Muscle of back (tissue), 11 donors: ENCODE data around the gene MAMLD1. TPM values are rescaled to one million over a fixed set of nuclear protein-coding genes. Genes with fewer than 3 reads are reported as not detected.

Source experiments
- DNase-seq, 3 donors: peaks; one replicate each; pipeline versions ENCODE4 v3.0.0 to v3.0.0-alpha.2; 2013
- polyA plus RNA-seq, 10 donors: library from polyadenylated mRNA; unstranded; fragments of 120-200 nt; gene quantifications; one replicate each; pipeline ENCODE4 v1.2.1, GENCODE V29; 2013; ENCODE audit not compliant: insufficient read length in 10 of 10

MAMLD1 gene
- polyA plus RNA-seq, 10 donors, result 10.1 to 19.3 (median 14.8) TPM

DNA sequence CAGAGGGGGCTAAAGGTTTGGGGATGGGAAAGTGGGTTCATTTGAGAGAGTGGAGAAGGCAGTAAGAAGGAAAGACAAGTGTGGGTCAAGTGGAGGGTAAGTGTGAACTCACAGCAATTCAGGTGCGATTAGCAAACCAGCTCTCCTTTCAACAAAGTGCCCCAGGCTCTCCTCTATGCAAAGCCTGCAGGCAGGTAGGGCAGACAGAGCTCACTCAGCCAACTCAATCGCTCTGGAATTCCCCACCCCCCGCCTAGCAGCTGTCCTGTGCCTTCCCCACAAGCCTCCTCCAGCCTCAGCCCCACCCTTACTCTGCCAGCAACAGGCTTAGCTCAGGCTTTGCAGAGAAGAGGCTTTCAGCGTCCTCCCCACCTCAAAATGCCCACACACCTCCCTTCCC is 14.8 kb upstream of the MAMLD1 start:
- peak in 1 of 3 donors; percentile 5 for DNase-seq

- no peak for DNase-seq
These were observed 11.0 kb upstream of the MAMLD1 start for GRCh38 chrX:150352114-150352513.

DNA sequence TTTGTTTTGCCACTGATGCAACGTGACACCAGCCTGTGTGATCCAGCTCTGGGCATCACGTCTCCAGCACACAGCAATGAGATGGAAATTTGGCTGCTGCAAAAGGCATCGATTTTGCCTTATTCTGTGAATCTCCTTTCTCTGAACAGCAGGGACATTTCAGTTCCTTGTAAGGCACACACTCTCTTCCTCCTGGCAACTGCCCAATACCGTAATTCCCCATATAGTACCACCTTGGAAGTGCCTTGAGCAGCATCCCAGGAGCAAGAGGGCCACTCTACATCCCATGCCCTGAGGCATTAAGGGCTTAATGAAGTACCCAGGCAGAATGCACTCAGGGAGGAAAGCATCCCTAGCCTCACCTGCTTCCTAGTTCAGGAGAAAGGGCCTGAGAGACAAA is 10.5 kb upstream of the MAMLD1 start:
- no peak for DNase-seq

DNA sequence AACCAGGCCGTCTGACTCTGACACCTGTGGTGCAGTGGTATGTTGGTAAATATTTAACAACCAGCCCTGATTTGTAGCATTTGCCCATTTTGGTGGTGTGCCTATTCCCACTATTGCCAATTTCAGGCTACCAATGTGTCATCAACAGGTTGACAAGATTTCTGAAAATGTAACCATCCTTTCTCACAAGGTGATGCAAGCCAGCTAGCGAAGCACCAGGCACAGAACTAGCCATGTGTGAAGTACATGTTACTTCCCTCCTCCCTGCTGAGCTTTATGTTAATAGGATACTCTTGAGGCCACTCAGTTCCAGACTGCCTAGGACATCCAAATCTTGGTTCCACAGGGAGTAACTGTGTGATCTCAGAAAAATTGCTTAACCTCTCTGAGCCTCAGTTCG is 7.2 kb upstream of the MAMLD1 start:
- DNase-seq, result no peak

- DNase-seq, result no peak
These were observed 5.3 kb upstream of the MAMLD1 start for GRCh38 chrX:150357790-150358189.

DNA sequence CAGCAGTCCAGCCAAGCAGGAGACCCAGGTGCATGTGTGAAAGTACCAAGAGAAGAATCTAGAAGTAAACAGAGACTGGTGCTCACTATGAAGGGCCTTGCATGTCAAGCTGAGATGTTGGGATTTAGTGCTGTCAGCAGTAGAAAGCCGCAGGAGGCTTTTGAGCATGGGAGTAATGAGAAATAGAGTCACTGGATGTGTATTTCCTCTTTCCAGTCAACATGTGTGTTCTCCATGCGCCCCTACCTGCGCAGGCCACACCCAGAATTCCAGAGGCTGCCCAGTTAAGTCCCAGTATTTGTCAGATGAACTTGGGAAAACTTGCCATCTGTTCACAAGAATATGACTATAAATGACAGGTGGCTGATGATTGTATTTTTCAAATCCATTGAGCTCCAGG is 4.5 kb upstream of the MAMLD1 start:
- no peak for DNase-seq

- DNase-seq, result no peak
These were observed 2.8 kb upstream of the MAMLD1 start for GRCh38 chrX:150360331-150360730.

- DNase-seq, result peak in 1 of 3 donors; percentile 18
These were observed 1.9 kb upstream of the MAMLD1 start for GRCh38 chrX:150361070-150361776.

GRCh38 chrX:150361777-150362351 is 1.3 kb upstream of the MAMLD1 start:
- peak in 1 of 3 donors; percentile 30 for DNase-seq

- peak in 2 of 3 donors; percentile 38 to 64 for DNase-seq
These were observed 637 bp downstream of the MAMLD1 start for GRCh38 chrX:150363561-150364346.

GRCh38 chrX:150364347-150365050 is 1.4 kb downstream of the MAMLD1 start:
- DNase-seq, result no peak

DNA sequence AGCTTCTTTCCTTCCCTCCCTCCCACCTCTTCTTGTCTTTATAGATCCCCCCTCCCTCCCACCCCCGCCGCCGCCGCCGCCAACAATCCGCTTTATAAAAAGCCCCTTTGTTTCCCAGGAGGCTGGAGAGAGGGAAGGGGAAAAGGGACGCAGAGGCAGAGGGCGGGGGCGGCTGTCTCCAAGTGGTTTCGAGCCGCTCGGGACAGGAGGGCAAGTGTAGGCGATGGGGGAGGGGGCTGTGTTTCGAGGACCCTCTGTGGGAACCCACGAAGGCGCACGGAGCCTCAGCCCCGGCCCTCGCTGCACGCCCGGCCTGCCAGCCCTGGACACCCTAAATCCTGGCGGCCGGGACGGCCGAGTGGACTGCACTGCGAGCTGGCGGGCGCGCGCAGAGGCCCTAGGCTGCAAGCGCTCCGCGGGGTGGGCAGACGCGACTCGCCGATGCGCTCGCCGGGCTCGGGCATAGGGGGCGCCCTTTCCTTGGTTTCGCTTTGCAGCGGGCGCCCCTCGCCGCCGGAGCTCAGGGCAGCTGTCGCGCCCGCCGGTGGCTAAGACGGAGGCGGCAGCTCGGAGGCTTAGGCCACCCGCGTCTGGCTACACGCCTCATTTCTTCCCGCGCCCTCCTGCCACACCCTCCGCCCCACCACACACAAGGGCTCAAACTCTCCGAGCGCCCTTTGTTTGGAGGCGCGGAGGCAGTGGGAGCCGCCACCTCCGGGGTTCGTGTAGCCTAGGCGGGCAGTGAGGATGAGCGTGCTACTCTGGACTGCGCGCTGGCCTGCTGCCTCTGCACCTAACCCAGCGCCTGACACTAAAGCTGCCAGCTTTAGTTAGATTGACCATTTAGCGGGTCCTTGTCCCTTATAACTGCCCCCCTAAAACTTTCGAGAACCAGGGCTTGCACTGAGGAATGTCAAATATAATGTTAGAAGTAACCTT is 2.2 kb downstream of the MAMLD1 start:
- DNase-seq, result peak; percentile 65 to 87 (median 77)

GRCh38 chrX:150365990-150366911 is 3.1 kb downstream of the MAMLD1 start:
- DNase-seq, result peak; percentile 53 to 82 (median 55)

DNA sequence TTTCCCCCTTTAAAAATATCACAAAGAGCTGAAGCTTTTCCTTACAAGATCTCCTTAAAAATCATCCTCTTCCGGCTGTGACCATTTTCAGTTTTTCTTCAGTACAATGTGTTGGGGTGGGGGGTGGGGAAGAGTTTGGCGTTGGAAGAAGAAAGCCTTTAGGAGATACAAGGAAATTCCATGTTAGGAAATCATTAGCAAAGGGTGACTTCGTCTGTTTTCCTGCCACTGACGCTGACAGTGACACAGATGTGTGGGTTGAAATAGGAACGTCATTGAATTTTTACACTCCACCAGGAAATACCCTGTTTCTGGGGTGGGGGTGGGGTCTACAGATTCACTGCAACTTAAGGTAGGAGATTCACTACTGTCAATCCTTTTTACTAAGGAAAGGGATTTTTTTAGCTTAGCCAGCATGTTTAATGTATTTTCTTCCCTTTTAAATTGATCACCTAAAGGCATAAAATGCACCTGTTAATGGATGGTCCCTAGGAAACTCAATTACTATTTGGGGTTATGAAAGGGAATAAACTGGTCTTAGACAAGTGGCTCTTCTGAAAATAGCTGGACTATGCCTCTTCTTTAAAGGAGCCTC is 3.9 kb downstream of the MAMLD1 start:
- peak in 2 of 3 donors; percentile 37 to 44 for DNase-seq

GRCh38 chrX:150370589-150371312 is 7.6 kb downstream of the MAMLD1 start:
- no peak for DNase-seq

GRCh38 chrX:150371877-150372276 is 8.8 kb downstream of the MAMLD1 start:
- DNase-seq, result no peak

- no peak for DNase-seq
These were observed 9.2 kb downstream of the MAMLD1 start for GRCh38 chrX:150372280-150372679.

- no peak for DNase-seq
These were observed 9.6 kb downstream of the MAMLD1 start for GRCh38 chrX:150372756-150373155.
